H9 (cell line): ENCODE results near the gene ULK1. TPM values are rescaled to one million over a fixed set of nuclear protein-coding genes. Genes with fewer than 3 reads are reported as not detected.

Experiments
- DNase-seq: peaks from one replicate; pipeline ENCODE4 v3.0.0-alpha.2; 2017
- H2AFZ ChIP-seq: one replicate; pipeline ENCODE4 v1.6.1; 2013; ENCODE audit warnings: mild to moderate bottlenecking, low read length, control low read depth, moderate library complexity
- H2AK5ac ChIP-seq: 2 replicates; pipeline ENCODE4 v1.6.1; 2013; ENCODE audit warnings: low read length, control low read depth, mixed read lengths; ENCODE audit not compliant: insufficient read length
- H2BK120ac ChIP-seq: one replicate; pipeline ENCODE4 v1.6.1; 2013; ENCODE audit warnings: low read depth, mild to moderate bottlenecking, low read length, control low read depth, inconsistent platforms; ENCODE audit not compliant: poor library complexity, severe bottlenecking
- H2BK12ac ChIP-seq: 2 replicates; pipeline ENCODE4 v1.6.1; 2013; ENCODE audit warnings: low read length, control low read depth, mixed read lengths, low read depth; ENCODE audit not compliant: insufficient read length
- H2BK15ac ChIP-seq: 2 replicates; pipeline ENCODE4 v1.6.1; 2013; ENCODE audit warnings: low read depth, low read length, control low read depth
- H2BK20ac ChIP-seq: one replicate; pipeline ENCODE4 v1.6.1; 2013; ENCODE audit warnings: low read depth, mild to moderate bottlenecking, low read length, control low read depth, inconsistent platforms; ENCODE audit not compliant: poor library complexity, severe bottlenecking
- H2BK5ac ChIP-seq: 2 replicates; pipeline ENCODE4 v1.6.1; 2013; ENCODE audit warnings: low read length, control low read depth, mixed read lengths; ENCODE audit not compliant: insufficient read length
- H3K14ac ChIP-seq: 2 replicates; pipeline ENCODE4 v1.6.1; 2013; ENCODE audit warnings: low read length, control low read depth; ENCODE audit not compliant: insufficient read depth
- H3K18ac ChIP-seq: 2 replicates; pipeline ENCODE4 v1.6.1; 2013; ENCODE audit warnings: low read depth, mild to moderate bottlenecking, mixed read lengths, low read length, control low read depth; ENCODE audit not compliant: insufficient read length
- H3K23ac ChIP-seq: 2 replicates; pipeline ENCODE4 v1.6.1; 2013; ENCODE audit warnings: low read length, control low read depth, mixed read lengths, low read depth; ENCODE audit not compliant: insufficient read length
- H3K23me2 ChIP-seq: 2 replicates; pipeline ENCODE4 v1.6.1; 2013; ENCODE audit warnings: low read depth, mild to moderate bottlenecking, mixed read lengths, low read length, control low read depth; ENCODE audit not compliant: insufficient read length, poor library complexity, severe bottlenecking
- H3K27ac ChIP-seq: 2 replicates; pipeline ENCODE4 v1.5.1; 2013; ENCODE audit warnings: low read length, control low read depth, mixed read lengths, low read depth; ENCODE audit not compliant: insufficient read length
- H3K27me3 ChIP-seq: 2 replicates; pipeline ENCODE4 v1.6.1; 2013; ENCODE audit warnings: low read length, control low read depth, inconsistent platforms; ENCODE audit not compliant: insufficient read depth
- H3K4ac ChIP-seq: 2 replicates; pipeline ENCODE4 v1.6.1; 2013; ENCODE audit warnings: low read depth, mild to moderate bottlenecking, control low read depth, inconsistent platforms, low read length, moderate library complexity
- H3K4me1 ChIP-seq: 2 replicates; pipeline ENCODE4 v1.6.1; 2013; ENCODE audit warnings: low read length, control low read depth, inconsistent platforms; ENCODE audit not compliant: insufficient read depth
- H3K4me2 ChIP-seq: 2 replicates; pipeline ENCODE4 v1.6.1; 2013; ENCODE audit warnings: low read length, control low read depth, mixed read lengths; ENCODE audit not compliant: insufficient read length, insufficient read depth
- H3K56ac ChIP-seq: 2 replicates; pipeline ENCODE4 v1.6.1; 2013; ENCODE audit warnings: low read depth, mild to moderate bottlenecking, mixed read lengths, low read length, control low read depth; ENCODE audit not compliant: insufficient read length
- H3K79me1 ChIP-seq: 2 replicates; pipeline ENCODE4 v1.6.1; 2013; ENCODE audit warnings: low read depth, mild to moderate bottlenecking, moderate library complexity, low read length, control low read depth, inconsistent platforms; ENCODE audit not compliant: insufficient read depth, poor library complexity, severe bottlenecking
- H3K79me2 ChIP-seq: 2 replicates; pipeline ENCODE4 v1.6.1; 2013; ENCODE audit warnings: low read length, control low read depth, inconsistent platforms; ENCODE audit not compliant: insufficient read depth
- H3K9ac ChIP-seq: 2 replicates; pipeline ENCODE4 v1.6.1; 2013; ENCODE audit warnings: low read length, control low read depth, mixed read lengths; ENCODE audit not compliant: insufficient read length; ENCODE audit errors: extremely low read depth
- H3K9me3 ChIP-seq: one replicate; pipeline ENCODE4 v1.6.1; 2013; ENCODE audit warnings: low read depth, low read length, inconsistent platforms; ENCODE audit not compliant: control insufficient read depth
- H3T11ph ChIP-seq: one replicate; pipeline ENCODE4 v1.6.1; 2013; ENCODE audit warnings: mild to moderate bottlenecking, low read length, control low read depth, inconsistent platforms
- H4K20me1 ChIP-seq: one replicate; pipeline ENCODE4 v1.6.1; 2013; ENCODE audit not compliant: control insufficient read depth, insufficient read length, insufficient read depth
- H4K5ac ChIP-seq: 2 replicates; pipeline ENCODE4 v1.6.1; 2013; ENCODE audit warnings: low read depth, mild to moderate bottlenecking, mixed read lengths, low read length, control low read depth; ENCODE audit not compliant: insufficient read length
- H4K8ac ChIP-seq: replicated peaks from 2 replicates; pipeline ENCODE4 v1.6.1; 2013; ENCODE audit warnings: low read length, control low read depth, mixed read lengths, low read depth; ENCODE audit not compliant: insufficient read length
- H4K91ac ChIP-seq: 2 replicates; pipeline ENCODE4 v1.6.1; 2013; ENCODE audit warnings: low read depth, mild to moderate bottlenecking, moderate library complexity, mixed read lengths, low read length, control low read depth; ENCODE audit not compliant: insufficient read length
- H3K27ac Mint-ChIP-seq, 3 experiments: 2 replicates in 2 of 3; 3 replicates in 1 of 3; pipeline ENCODE4 v1.8.0; 2020 to 2021; ENCODE audit warnings: mixed read lengths in 3 of 3, mild to moderate bottlenecking in 1 of 3, moderate library complexity in 1 of 3
- H3K27me3 Mint-ChIP-seq: 2 replicates; pipeline ENCODE4 v1.8.0; 2021; ENCODE audit warnings: low read depth, mild to moderate bottlenecking, moderate library complexity, mixed read lengths
- H3K36me3 Mint-ChIP-seq, 3 experiments: 2 replicates in 2 of 3; 3 replicates in 1 of 3; pipeline ENCODE4 v1.8.0; 2020 to 2021; ENCODE audit warnings: low read depth in 3 of 3, mixed read lengths in 3 of 3; ENCODE audit not compliant: insufficient read depth in 1 of 3
- H3K4me1 Mint-ChIP-seq, 2 experiments: 2 replicates each; pipeline ENCODE4 v1.8.0; 2020; ENCODE audit warnings: mixed read lengths in 2 of 2
- H3K4me3 Mint-ChIP-seq, 2 experiments: 2 replicates in 1 of 2; 3 replicates in 1 of 2; pipeline ENCODE4 v1.8.0; 2020 to 2021; ENCODE audit warnings: mild to moderate bottlenecking in 2 of 2, mixed read lengths in 2 of 2, moderate library complexity in 1 of 2
- H3K9me3 Mint-ChIP-seq, 2 experiments: 2 replicates in 1 of 2; 3 replicates in 1 of 2; pipeline ENCODE4 v1.8.0; 2020; ENCODE audit warnings: mild to moderate bottlenecking in 2 of 2, mixed read lengths in 2 of 2, moderate library complexity in 1 of 2
- WGBS: extraction: QIAGEN DNeasy Blood & Tissue Kit; methylation state at CpG from one replicate; pipeline ENCODE4 v1.1.7; 2013; ENCODE audit warnings: missing lambda C conversion rate, low lambda C conversion rate, mixed read lengths; ENCODE audit not compliant: insufficient read length; ENCODE audit errors: extremely low coverage; 5-methylcytosine and 5-hydroxymethylcytosine counted together
- total RNA-seq: library from RNA; stranded (reverse); gene quantifications from 2 replicates; pipeline ENCODE4 v1.2.1, GENCODE V29; 2021
- TF ChIP-seq, protein P1 (sequence below): fragments of 200-600 bp; sonication (generic); conservative IDR thresholded peaks from 3 replicates; pipeline ENCODE4 v1.8.0; 2021; ENCODE audit warnings: antibody characterized with exemption, mild to moderate bottlenecking

The ULK1 gene
- total RNA-seq, 1 experiment from 2014 or later: 57.2 TPM

DNA sequence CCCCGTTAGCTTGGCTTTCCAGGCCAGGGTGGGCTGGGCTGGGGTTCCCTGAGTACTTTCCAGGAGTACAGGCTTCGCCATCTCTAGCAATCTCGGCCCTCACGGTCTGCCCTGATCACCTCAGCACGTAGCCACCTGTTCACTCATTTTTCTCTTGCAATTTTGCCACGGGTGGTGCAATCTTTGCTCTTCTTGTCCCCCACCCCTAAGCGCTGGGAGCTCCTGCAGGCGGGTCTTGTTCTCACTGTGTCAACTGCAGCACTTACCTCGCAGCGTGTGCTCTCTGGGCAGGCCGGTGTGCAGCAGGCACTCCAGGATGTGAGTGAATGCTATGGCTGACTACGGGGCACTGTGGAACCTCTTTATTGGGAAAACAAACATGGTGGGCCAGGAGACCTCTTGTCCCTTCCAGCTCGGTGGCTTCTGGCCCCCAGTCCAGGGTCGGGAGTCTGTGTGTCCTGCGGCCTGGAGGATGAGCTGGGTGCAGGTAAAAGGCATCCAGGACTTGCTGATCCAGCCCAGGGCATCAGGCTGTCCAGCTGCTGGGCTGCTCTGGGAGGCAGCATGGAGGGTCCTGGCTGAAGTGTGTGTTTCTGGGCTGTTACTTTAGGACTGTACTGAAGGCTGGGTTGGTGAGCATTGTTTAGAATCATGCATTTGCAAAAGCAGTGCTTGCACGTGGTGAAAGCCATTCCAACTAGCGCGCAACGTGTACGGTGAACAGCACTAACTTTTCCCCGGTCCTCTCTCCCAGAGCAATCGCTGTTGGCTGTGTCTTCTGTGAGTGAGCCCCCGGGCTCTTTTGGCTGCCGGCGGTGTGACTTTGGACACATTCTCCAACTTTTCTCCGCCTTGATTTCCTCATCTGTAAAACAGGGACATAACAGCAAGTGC, 1.5 kb upstream of the ULK1 start:
- Histone ChIP-seq H3K4ac (no peak overlapping the region), H3K23ac (no peak overlapping the region), H4K5ac (no peak overlapping the region), H3K9ac (no peak overlapping the region), H4K91ac (no peak overlapping the region), H3K18ac (no peak overlapping the region), H4K20me1 (no peaks in the 10 kb centered on the region), H3K23me2 (peaks cover 7% of the 10 kb centered on the region), H2AFZ (no peak overlapping the region), H2BK5ac (no peak overlapping the region), H4K8ac (no peak overlapping the region), H2BK12ac (no peak overlapping the region), H3K14ac (no peak overlapping the region), H3K79me2 (no peaks in the 10 kb centered on the region), H3T11ph (no peak overlapping the region), H2BK20ac (no peak overlapping the region), H3K9me3 (no peaks in the 10 kb centered on the region), H2BK15ac (no peak overlapping the region), H3K79me1 (no peaks in the 10 kb centered on the region), H3K27me3 (no peaks in the 10 kb centered on the region), H2BK120ac (no peak overlapping the region), H3K56ac (no peak overlapping the region), H3K27ac (no peak overlapping the region), H2AK5ac (no peak overlapping the region), H3K4me2 (no peak overlapping the region), H3K4me1 (no peaks in the 10 kb centered on the region)
- peaks cover 20 to 31% of the 10 kb centered on the region in 2 experiments for H3K4me1 Mint-ChIP-seq
- TF ChIP-seq, protein P1, sequence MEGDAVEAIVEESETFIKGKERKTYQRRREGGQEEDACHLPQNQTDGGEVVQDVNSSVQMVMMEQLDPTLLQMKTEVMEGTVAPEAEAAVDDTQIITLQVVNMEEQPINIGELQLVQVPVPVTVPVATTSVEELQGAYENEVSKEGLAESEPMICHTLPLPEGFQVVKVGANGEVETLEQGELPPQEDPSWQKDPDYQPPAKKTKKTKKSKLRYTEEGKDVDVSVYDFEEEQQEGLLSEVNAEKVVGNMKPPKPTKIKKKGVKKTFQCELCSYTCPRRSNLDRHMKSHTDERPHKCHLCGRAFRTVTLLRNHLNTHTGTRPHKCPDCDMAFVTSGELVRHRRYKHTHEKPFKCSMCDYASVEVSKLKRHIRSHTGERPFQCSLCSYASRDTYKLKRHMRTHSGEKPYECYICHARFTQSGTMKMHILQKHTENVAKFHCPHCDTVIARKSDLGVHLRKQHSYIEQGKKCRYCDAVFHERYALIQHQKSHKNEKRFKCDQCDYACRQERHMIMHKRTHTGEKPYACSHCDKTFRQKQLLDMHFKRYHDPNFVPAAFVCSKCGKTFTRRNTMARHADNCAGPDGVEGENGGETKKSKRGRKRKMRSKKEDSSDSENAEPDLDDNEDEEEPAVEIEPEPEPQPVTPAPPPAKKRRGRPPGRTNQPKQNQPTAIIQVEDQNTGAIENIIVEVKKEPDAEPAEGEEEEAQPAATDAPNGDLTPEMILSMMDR: no peak
- peaks cover 4 to 11% (median 5%) of the 10 kb centered on the region in 3 experiments; a peak in 6 of 7 replicates for H3K36me3 Mint-ChIP-seq
- no peak overlapping the region; a peak in 1 of 5 replicates for H3K4me3 Mint-ChIP-seq
- peak overlapping the region in 1 of 3 experiments; percentile 38; a peak in 2 of 7 replicates for H3K27ac Mint-ChIP-seq
- peak; percentile 37 for DNase-seq
- H3K9me3 Mint-ChIP-seq: peaks cover 0 to 3% of the 10 kb centered on the region in 2 experiments; a peak in 2 of 5 replicates
- H3K27me3 Mint-ChIP-seq: peaks cover 3% of the 10 kb centered on the region; the same call in 1 of the 2 replicates
- no CpG with 5 or more reads among the region's 26 CpGs for WGBS
